Activated CD4-positive, alpha-beta T cell treated with anti-CD3 and anti-CD28 coated beads, Interleukin-2, amount 50 U/mL, for 16 hours (primary cell): Measurements from ENCODE around the gene RARG.

Experiments
- DNase-seq: peaks from one replicate; pipeline ENCODE4 v3.0.0-alpha.2; 2020

Gene RARG

DNA sequence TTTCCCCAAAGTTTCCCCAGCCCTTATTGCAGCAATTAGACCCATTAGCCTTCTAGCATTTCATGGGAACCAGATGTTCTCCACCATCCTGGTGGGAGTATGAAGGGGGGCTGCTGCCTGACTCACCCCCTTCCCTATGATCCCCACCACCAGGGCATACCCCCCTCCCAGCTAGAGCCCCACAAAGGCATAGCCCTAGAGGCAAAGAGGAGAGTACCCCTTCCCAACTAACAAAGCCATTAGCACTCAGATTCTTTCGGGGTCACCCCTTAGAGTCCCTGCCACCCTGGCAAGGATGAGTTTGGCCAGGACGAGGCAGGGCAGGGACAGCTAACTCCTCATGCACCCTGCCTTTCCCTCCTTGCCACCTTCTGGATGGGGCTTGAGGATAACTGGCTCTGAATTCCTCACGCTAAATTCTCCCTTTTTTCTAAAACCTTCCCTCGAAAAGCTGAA lies 9.2 kb downstream of the RARG start:
- DNase-seq = no peak

DNA sequence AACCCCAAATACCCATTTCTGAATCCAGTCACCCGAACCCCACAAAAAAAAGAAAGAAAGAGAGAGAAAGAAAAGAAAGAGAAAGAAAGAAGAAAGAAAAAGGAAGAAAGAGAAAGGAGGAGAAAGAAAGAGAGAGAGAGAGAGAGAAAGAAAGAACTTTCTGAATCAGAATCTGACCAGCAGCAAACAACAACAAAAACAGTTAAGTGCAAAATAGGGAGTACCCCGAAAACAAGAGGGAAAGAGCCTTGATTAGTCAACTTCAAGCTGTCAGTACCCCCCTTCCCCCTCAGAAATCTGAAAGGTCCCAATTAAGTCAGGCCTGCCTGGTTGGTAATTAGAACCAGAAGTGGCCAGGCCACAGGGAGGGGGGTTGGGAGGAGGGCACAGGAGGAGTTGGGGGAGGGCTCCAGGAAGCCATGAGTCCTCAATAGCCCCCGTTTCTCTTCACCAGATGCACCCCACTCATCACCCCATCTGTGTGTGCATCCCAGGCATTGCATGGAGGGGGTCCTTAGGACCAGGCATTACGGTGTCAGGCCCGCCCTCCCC lies 9.8 kb downstream of the RARG start:
- no peak for DNase-seq

DNA sequence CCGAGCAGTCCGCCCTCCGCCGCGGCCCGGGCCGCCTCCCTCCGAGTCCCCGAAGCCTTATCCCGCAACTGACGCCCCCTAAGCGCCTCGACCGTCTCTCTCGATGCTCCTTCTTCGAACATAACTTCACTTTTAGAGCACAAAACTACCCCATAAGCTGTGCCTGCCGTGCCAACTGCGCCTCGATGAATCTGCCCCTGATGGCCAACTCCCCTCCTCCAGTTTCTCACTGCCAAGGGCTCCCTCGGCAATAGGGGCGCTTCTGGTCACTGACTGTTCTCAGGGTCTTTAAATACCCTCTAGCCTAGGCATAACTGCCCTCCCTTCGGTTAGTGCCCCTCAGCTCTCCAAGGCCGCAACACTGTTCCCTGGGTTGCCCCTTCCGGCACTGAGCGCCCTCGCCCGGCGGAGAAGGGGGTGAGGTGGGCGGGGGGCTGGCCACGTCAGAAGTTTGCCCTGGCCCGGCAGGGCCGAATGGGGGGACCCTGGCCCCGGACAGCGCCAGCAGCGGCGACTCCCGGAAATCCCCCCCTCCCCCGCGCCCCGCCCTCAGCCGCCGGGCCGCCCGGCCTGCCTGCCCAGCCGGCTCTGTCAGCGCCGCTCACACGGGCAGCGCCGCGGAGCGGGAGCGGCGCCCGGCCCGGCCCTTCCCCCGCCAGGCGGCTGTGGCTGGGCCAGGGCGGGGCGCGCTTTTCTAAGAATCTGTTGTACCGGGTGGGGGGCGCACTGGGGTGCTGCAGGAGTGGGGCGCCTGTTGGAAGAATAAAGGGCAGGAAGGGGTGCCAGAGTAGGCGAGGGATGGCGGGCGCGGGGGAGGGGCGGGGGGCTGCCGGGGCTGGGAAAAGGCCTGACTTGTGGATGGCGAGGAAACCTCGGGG lies 10.6 kb downstream of the RARG start:
- peak; percentile 39 for DNase-seq

GRCh38 chr12:53220694-53221202 lies 11.3 kb downstream of the RARG start:
- peak; percentile 91 for DNase-seq

- peak; percentile 87 for DNase-seq
Observed at GRCh38 chr12:53219956-53220693, 11.9 kb downstream of the RARG start.

GRCh38 chr12:53219292-53219955 lies 12.6 kb downstream of the RARG start:
- DNase-seq = peak; percentile 76

GRCh38 chr12:53218551-53219291 lies 13.3 kb downstream of the RARG start:
- no peak for DNase-seq

GRCh38 chr12:53217931-53218307 lies 14.1 kb downstream of the RARG start:
- no peak for DNase-seq

GRCh38 chr12:53217051-53217930 lies 14.7 kb downstream of the RARG start:
- DNase-seq = peak; percentile 76

GRCh38 chr12:53215497-53215896 lies 16.5 kb downstream of the RARG start:
- no peak for DNase-seq

GRCh38 chr12:53214687-53215455 lies 17.1 kb downstream of the RARG start:
- DNase-seq = no peak

GRCh38 chr12:53214221-53214620 lies 17.8 kb downstream of the RARG start:
- no peak for DNase-seq

DNA sequence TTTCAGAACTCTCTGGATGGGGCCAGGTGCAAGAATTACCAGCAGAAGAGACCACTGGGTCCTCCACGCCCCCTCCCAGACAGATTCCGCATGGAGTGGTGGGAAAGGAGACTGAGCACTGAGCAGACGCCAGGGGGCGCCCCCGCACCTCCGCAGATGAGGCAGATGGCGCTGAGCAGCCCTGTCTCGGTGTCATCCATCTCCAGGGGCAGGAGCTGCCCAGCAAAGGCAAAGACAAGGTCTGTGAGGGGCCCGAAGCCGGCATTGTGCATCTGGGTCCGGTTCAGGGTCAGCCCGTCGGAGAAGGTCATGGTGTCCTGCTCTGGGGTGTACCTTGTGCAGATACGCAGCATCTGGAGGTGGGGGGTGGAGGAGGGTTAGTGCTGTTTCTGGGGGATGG lies 18.7 kb downstream of the RARG start:
- DNase-seq = peak; percentile 86

DNA sequence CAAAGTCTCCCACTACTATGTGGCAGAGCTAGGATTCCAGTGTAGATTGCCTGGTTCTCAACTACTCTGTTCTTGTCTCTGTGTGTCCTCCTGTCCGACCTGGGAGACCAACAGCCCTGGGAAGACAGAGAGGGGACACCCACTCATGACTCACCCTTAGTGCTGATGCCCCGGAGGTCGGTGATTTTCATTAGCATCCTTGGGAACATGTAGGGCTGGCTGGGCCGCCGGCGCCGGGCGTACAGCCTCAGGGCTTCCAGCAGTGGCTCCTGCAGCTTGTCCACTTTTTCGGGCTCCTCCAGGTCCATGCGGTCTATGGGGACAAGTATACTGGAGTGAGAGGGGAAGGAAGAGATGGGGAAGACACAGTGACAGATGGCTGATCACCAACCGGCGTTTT lies 19.1 kb downstream of the RARG start:
- DNase-seq = no peak

GRCh38 chr12:53211476-53212381 lies 20.3 kb downstream of the RARG start:
- DNase-seq = no peak

- DNase-seq = no peak
Observed at GRCh38 chr12:53210843-53211242, 21.2 kb downstream of the RARG start.

GRCh38 chr12:53208877-53209463 lies 23.0 kb downstream of the RARG start:
- DNase-seq = peak; percentile 71

DNA sequence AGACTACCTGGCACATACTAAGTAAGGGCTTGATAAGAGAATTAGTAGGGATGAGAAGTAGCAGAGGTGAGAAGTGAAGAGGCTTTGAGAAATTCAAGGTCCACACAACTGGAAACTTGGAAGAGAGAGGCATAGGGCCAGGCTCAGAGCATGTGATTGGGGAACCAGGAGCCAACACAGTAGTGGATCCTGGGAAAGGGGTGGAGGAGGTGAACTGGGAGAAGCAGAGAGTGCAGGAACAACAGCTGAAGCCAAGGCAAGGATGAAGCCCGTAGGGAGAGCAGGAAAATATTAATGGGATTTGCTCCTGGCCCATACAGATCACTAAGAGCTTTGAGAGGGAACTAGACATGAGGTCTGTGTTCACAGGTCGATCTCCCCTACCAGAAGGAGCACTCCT lies 23.6 kb downstream of the RARG start:
- DNase-seq = no peak

GRCh38 chr12:53207042-53207441 lies 25.0 kb downstream of the RARG start, which contains the start of gene ITGB7:
Gene ITGB7 (minus strand): TSS chr12:53207251. CDS start chr12:53200443, 6,808 bp downstream.
- peak; percentile 85 for DNase-seq
